ENCODE measurements around the gene AADAT. TPM values are rescaled to one million over a fixed set of nuclear protein-coding genes. Genes with fewer than 3 reads are reported as not detected.

Gene AADAT
- total and polyA plus RNA-seq, 2 of the 4 experiments (the other 2 are of a cell fraction): 4.7 to 6.9 TPM

DNA sequence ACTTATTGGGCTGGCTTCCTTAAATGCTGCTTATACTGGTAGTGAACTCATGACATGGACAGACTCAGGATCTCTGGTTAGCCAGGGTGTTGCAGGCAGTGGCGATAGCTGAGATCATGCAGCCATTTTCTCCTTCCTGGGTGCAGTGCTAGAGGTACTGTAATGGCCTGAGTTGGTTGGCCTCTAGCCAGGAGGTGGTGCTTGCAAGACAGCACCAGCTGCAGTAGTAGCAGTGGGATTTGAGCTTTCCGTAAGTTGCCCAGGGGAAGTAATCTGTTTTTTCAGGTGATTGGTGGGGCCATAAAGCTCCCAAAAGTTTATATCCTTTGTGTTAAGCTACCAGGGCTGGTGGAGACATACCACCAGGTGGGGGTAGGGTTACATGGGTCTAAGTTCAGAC lies 45.1 kb upstream of the AADAT start:
- intact Hi-C loops (cut with micrococcal nuclease) (no loop called here), in situ Hi-C loops (cut with MboI; ENCODE audit: low sequenced_read_pairs) (no loop called here), dilution Hi-C loops (cut with HindIII; ENCODE audit: low sequenced_read_pairs, unreplicated experiment) (no loop called here)
- peaks cover 3% of the 10 kb centered on the region; the same call in 1 of the 2 replicates for H3K9me3 ChIP-seq (ENCODE audit: control insufficient read depth, insufficient read depth, low read length)
- no peak overlapping the region for H2AFZ ChIP-seq (replicated peaks; ENCODE audit: low read length, poor library complexity)
- no peak overlapping the region for H4K91ac ChIP-seq (ENCODE audit: insufficient read depth, low read depth, low read length)
- ChIA-PET POLR2A (ENCODE audit: unreplicated experiment) (no interaction called here), CTCF (no interaction called here)
- H3K79me1 ChIP-seq (ENCODE audit: low read depth in 1 of 2, low read length in 2 of 2): no peaks in the 10 kb centered on the region
- no peak overlapping the region for H2BK120ac ChIP-seq (ENCODE audit: low read depth, low read length)
- no CpG with 5 or more reads among the region's 2 CpGs for WGBS, 2 experiments (ENCODE audit: extremely low coverage in 2 of 2, insufficient read length in 1 of 2)
- no peaks in the 10 kb centered on the region for H3K36me3 ChIP-seq (ENCODE audit: control insufficient read depth, insufficient read depth, low read length)
- no peak overlapping the region for H3K56ac ChIP-seq (ENCODE audit: extremely low read depth, insufficient read depth, low read length)
- no peak overlapping the region for H3K4me2 ChIP-seq (ENCODE audit: low read depth, low read length)
- H2AK5ac ChIP-seq (ENCODE audit: low read depth, low read length): no peak overlapping the region
- no peak overlapping the region for H2BK15ac ChIP-seq (ENCODE audit: low read depth, low read length)
- ATAC-seq (ENCODE audit: low read depth): no peak
- H3K14ac ChIP-seq (replicated peaks; ENCODE audit: low read depth, low read length): no peak overlapping the region
- no peak overlapping the region for H4K5ac ChIP-seq (ENCODE audit: low read depth, low read length)
- no peak overlapping the region for H3K18ac ChIP-seq (ENCODE audit: low read depth, low read length)
- H3K9me1 ChIP-seq (ENCODE audit: insufficient read depth, low read length): no peaks in the 10 kb centered on the region
- no peak overlapping the region for H3K27ac ChIP-seq (ENCODE audit: insufficient read depth, low read length)
- H4K20me1 ChIP-seq (ENCODE audit: insufficient read depth, low read length): no peaks in the 10 kb centered on the region
- H2BK20ac ChIP-seq (ENCODE audit: low read depth, low read length): no peak overlapping the region
- DNase-seq: no peak
- no peak overlapping the region for H3K23ac ChIP-seq (ENCODE audit: low read depth, low read length)
- H3K27me3 ChIP-seq (ENCODE audit: control insufficient read depth, insufficient read depth, low read length): no peaks in the 10 kb centered on the region
- no peak overlapping the region for H3K4me3 ChIP-seq (ENCODE audit: insufficient read depth, low read depth, low read length)
- H3K4me1 ChIP-seq (ENCODE audit: control insufficient read depth, insufficient read depth, low read length): no peaks in the 10 kb centered on the region
- no peak overlapping the region for H3K4ac ChIP-seq (ENCODE audit: low read depth, low read length)
- H4K8ac ChIP-seq (ENCODE audit: low read depth in 2 of 2, low read length in 2 of 2): no peak overlapping the region
- H2BK5ac ChIP-seq (ENCODE audit: low read depth, low read length, poor library complexity, severe bottlenecking): no peak overlapping the region
- no peak overlapping the region for H2AK9ac ChIP-seq (replicated peaks; ENCODE audit: low read depth, low read length, poor library complexity)
- BruUV-seq (replicated peaks): no TSS peak
- no peak overlapping the region for H3K9ac ChIP-seq (ENCODE audit: low read depth, low read length)
- no peak for TF ChIP-seq RFX5 (IDR thresholded peaks at IDR 0.05; ENCODE audit: low read depth, low read length)
- TF ChIP-seq, protein P1, sequence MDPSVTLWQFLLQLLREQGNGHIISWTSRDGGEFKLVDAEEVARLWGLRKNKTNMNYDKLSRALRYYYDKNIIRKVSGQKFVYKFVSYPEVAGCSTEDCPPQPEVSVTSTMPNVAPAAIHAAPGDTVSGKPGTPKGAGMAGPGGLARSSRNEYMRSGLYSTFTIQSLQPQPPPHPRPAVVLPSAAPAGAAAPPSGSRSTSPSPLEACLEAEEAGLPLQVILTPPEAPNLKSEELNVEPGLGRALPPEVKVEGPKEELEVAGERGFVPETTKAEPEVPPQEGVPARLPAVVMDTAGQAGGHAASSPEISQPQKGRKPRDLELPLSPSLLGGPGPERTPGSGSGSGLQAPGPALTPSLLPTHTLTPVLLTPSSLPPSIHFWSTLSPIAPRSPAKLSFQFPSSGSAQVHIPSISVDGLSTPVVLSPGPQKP (IDR thresholded peaks at IDR 0.05; ENCODE audit: borderline replicate concordance, low read depth, low read length): no peak
- no peak for TF ChIP-seq POLR2A (IDR thresholded peaks at IDR 0.05; ENCODE audit: low read depth, low read length)
- TF ChIP-seq, protein P2, sequence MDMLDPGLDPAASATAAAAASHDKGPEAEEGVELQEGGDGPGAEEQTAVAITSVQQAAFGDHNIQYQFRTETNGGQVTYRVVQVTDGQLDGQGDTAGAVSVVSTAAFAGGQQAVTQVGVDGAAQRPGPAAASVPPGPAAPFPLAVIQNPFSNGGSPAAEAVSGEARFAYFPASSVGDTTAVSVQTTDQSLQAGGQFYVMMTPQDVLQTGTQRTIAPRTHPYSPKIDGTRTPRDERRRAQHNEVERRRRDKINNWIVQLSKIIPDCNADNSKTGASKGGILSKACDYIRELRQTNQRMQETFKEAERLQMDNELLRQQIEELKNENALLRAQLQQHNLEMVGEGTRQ (IDR thresholded peaks at IDR 0.05; ENCODE audit: low read depth, low read length): no peak
- TF ChIP-seq NFE2L2 (IDR thresholded peaks at IDR 0.05; ENCODE audit: low read depth, low read length): no peak
- TF ChIP-seq MAFK (IDR thresholded peaks at IDR 0.05; ENCODE audit: low read depth, low read length): no peak
- no peak for TF ChIP-seq SMC3 (IDR thresholded peaks at IDR 0.05; ENCODE audit: low read depth, low read length)
- no peak for TF ChIP-seq CHD1 (IDR thresholded peaks at IDR 0.05; ENCODE audit: low read depth, low read length)
- no peak for TF ChIP-seq MAZ (IDR thresholded peaks at IDR 0.05; ENCODE audit: borderline replicate concordance, low read depth, low read length)
- no peak for TF ChIP-seq BHLHE40 (IDR thresholded peaks at IDR 0.05; ENCODE audit: low read depth, low read length)
- no peak for TF ChIP-seq CEBPB (IDR thresholded peaks at IDR 0.05; ENCODE audit: low read depth, low read length)
- TF ChIP-seq FOS (IDR thresholded peaks at IDR 0.05; ENCODE audit: low read depth, low read length): no peak
- TF ChIP-seq RCOR1 (IDR thresholded peaks at IDR 0.05; ENCODE audit: insufficient replicate concordance, low read length): no peak
- no peak for TF ChIP-seq RAD21 (IDR thresholded peaks at IDR 0.05; ENCODE audit: low read length)
- TF ChIP-seq, protein P3, sequence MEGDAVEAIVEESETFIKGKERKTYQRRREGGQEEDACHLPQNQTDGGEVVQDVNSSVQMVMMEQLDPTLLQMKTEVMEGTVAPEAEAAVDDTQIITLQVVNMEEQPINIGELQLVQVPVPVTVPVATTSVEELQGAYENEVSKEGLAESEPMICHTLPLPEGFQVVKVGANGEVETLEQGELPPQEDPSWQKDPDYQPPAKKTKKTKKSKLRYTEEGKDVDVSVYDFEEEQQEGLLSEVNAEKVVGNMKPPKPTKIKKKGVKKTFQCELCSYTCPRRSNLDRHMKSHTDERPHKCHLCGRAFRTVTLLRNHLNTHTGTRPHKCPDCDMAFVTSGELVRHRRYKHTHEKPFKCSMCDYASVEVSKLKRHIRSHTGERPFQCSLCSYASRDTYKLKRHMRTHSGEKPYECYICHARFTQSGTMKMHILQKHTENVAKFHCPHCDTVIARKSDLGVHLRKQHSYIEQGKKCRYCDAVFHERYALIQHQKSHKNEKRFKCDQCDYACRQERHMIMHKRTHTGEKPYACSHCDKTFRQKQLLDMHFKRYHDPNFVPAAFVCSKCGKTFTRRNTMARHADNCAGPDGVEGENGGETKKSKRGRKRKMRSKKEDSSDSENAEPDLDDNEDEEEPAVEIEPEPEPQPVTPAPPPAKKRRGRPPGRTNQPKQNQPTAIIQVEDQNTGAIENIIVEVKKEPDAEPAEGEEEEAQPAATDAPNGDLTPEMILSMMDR (conservative IDR thresholded peaks at IDR 0.05; ENCODE audit: low read depth, low read length): no peak
- TF ChIP-seq MXI1 (IDR thresholded peaks at IDR 0.05; ENCODE audit: borderline replicate concordance, low read depth, low read length): no peak

Measured in IMR-90 (cell line).